GM19397 (cell line): ENCODE measurements around the gene NOS1AP.

Experiments
- ATAC-seq: cut with Tn5 transposase; IDR thresholded peaks from one replicate; pipeline ENCODE4 v1.9.1; 2021; ENCODE audit warnings: mild to moderate bottlenecking, moderate library complexity; ENCODE audit not compliant: unreplicated experiment

NOS1AP gene

DNA sequence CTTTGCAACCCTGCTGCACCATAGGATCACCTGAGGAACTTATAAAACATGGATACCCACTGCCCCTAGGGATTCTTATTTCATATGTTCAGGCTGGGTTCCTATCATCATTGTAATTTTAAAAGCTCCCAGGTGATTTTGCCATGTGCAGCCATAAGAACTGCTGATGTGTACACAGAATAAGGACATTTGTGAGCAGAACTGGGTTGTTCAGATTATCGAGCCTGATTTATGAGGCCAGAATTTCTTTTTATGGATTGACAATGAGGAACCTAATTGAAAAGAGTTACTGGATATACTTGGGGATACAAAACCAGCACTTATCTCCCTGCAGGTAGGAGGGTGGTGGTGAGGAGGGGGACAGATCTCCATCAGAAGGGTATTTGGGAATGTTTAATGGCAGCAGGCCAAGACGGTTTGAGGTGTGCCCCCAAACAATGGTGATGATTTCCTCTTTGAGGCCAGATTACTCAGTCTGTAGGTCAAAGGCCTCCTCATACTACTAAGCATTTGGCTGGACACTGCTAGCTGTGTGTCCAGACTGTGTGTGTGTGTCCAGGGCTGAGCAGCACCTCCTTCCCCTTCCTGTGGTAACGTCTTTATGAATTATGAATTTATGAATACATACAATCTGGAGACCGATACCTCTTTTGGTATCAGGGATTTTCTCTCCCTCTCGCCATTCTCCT, 18.9 kb downstream of the NOS1AP start:
- ATAC-seq, result no peak

DNA sequence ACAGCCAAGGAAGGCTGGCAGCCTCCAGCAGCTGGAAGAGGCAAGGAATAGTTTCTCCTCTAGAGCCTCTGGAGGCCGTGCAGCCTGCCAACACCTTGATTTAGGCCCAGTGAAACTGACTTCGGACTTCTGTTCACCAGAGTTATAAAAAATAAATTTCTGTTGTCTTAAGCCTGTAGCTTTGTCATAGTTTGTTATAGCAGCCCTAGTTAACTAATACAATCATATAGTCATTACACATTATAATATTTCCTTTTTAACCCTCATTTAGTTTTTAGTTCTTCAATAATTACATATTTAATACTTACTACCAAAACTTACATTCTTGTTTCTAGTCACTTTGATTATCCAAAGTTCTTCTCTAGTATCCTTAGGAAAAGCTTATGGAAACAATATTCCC, 20.3 kb downstream of the NOS1AP start:
- no peak for ATAC-seq

DNA sequence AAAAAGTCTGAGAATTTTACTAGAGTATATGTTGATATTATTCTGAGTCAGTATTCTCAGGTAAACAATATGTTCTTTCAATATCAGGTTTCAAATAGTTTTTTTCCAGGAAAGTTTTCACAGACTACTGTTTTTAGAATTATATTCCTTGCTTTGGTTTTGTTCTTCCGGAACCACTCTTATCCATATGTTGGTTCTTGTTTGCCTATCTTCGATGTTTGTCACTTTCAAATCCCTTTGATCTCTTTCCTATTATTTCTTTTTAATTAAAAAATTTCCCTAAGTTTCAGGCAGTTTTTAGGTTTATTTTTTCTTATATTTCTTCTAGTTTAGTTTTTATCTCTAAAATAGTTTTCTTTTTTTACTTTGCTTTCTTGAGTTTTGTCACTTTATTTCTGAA, 20.9 kb downstream of the NOS1AP start:
- no peak for ATAC-seq

GRCh38 chr1:162091681-162092524, 22.4 kb downstream of the NOS1AP start:
- ATAC-seq, result no peak

DNA sequence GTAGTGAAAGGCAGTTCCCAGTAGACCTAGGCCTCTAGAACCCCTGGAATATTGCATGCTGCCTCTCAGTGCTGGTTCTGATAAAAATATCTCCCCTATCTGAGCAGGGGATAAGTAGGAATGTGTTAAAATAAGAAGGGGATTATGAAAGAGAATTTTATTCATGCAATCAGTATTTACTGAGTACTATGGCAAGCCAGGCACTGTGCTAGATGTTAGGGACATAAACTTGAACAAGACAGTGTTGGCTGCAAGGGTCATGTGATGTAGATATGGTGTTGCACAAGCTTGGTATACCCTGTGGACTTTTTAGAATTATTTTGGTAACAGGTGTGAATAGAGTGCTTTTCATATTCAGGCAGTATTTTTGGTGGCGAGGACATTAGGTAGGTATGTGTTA, 23.6 kb downstream of the NOS1AP start:
- ATAC-seq, result no peak

GRCh38 chr1:162094271-162094670, 24.8 kb downstream of the NOS1AP start:
- no peak for ATAC-seq

- ATAC-seq, result no peak
Observed at GRCh38 chr1:162094723-162095122, 25.2 kb downstream of the NOS1AP start.

DNA sequence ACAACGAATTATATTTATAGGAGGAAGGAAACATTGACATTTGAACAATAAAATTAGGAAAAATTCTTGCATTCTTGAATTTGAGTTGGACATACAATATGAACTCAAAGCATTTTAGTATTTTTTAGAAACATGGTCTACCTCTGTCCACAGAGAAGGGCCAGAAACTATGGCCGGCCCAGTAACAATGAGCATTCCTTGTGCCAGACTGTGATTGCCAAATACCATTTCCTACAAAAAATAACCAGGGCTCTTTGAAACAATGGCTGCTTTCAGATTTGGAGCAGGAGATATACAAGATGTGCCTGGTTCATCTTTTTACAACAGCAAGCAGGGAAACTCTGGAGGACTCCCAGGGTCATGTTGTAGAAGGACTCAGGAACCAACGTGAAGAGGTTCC, 38.4 kb downstream of the NOS1AP start:
- no peak for ATAC-seq

- no peak for ATAC-seq
Observed at GRCh38 chr1:162108426-162108825, 38.9 kb downstream of the NOS1AP start.

GRCh38 chr1:162110910-162111309, 41.4 kb downstream of the NOS1AP start:
- no peak for ATAC-seq

GRCh38 chr1:162111572-162111971, 42.1 kb downstream of the NOS1AP start:
- no peak for ATAC-seq

- no peak for ATAC-seq
Observed at GRCh38 chr1:162113419-162113818, 43.9 kb downstream of the NOS1AP start.

GRCh38 chr1:162117039-162117774, 47.7 kb downstream of the NOS1AP start:
- ATAC-seq, result no peak

DNA sequence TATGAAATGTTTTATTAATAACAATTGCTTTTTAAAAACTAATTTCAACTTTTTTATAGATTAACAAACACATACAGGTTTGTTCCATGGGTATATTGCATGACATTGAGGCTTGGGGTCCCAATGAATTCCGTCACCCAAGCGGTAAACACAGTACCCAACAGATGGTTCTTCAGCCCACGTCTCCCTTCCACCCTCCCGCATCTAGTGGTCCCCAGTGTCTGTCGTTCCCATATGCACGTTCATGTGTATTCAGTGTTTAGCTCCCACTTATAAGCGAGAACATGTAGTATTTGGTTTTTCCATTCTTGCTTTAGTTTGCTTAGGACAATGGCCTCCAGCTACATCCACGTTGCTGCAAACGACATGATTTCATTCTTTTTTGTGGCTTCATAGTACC, 48.6 kb downstream of the NOS1AP start:
- ATAC-seq, result no peak

- ATAC-seq, result no peak
Observed at GRCh38 chr1:162128693-162129356, 59.3 kb downstream of the NOS1AP start.

GRCh38 chr1:162130308-162130707, 60.8 kb downstream of the NOS1AP start:
- ATAC-seq, result no peak

DNA sequence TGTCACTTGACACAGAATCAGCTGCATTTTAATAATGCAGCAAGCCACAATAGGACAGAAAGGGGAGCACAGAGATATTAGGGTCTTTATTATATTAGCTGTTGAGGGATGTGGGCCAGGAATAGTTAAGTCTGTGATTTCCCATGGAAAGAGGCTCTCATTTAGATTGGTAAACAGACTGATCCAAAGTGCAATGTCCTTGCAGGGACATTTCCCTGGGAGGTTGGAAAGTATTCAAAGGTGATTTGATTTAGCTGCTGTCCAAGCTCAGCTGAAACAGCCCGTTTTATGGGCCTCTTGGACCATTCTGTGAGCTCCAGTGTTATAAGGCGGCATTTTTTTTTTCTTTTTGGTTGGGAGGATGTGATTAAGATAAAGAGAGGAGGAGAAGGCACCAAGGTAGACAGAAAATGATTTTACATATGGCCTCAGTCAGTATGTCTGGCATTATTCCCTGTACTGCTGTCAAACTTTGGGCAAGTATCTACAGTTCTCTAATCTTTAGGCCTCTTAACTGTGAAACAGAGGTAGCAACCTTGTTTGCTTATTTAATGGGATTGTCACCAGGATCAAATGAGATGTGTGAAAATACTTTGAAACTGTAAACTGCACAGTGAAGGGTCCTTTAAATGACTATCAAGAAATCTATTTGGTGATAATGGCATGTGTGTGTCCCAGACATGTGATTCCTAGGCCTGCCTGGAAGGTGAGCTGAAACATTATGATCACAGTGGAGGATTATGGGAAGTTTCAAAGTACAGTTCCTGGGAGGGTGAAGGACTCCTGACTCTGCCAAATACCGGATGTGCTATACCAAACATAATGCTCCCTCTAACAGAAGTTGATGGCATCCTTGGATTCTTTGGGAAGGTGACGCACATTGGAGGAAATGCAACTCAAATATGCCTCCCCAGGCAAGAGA, 62.2 kb downstream of the NOS1AP start:
- ATAC-seq, result no peak

DNA sequence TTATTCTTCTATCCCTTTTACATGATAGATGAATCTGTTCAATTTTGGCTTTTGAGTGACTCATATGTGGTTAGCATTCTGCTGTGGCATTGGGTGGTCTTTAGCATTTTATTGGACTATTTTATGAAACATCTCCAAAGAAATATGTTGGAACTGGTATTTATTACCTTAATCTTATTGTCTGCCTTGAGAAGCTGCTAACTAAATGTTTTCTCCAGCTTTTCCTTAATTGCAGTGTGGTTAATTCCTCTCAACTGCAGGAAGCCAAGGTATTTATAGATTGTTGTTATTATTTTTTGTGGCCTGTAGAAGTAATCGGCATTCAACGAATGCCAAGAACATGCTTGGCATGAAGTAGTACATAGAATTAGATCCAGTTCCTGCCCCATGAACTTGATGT, 64.1 kb downstream of the NOS1AP start:
- no peak for ATAC-seq

DNA sequence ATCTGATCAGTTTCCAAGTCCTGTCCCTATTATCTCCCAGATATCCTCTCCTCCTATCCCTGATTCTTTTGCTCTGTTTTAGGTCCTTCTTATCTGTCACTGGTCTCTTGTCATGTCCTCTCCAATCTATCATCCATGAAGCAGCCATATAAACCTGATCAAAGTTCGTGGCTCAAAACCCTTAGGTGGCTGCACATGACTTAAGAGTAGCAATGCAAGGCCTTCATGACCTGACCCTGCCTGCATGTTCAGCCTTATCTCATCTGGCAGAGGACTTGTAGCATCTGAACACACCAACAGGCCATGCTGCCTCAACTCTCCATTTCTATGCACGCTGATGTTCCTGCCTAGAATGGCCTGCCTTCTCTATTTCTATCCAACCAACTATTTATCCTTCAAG, 65.2 kb downstream of the NOS1AP start:
- no peak for ATAC-seq

DNA sequence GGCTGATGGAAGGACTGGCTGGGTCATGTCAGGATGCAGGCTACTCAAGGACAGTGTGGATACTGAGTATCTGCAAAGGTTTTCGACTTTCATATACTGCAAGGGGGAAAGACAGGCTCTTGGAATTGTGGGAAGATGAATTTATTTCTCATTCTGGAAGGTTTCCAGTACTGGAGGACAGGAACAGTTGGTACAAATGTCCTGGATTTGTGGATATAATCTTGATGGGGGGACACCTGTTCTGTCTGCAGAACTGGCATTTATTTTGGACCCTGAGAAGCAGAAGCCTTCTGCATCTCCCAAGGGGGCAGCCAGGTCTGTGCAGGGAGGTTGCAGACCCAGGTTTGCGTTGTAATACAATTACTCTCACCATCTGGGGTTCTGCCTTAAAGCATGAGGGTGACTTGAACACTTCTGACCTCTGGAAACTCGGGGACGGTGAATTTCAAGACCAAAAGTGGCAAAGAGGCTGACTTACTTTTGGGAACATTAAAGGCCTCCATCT, 65.8 kb downstream of the NOS1AP start:
- no peak for ATAC-seq
